HCT116 (cell line): ENCODE results near the gene KRT7.

Experiments
- ELF1 ChIP-seq: IDR thresholded peaks from 2 replicates; pipeline ENCODE4 v1.6.1; 2012; ENCODE audit warnings: low read depth, borderline replicate concordance
- POLR2A ChIP-seq: IDR thresholded peaks from 2 replicates; pipeline ENCODE4 v1.7.0; 2011; ENCODE audit warnings: borderline replicate concordance; ENCODE audit not compliant: insufficient read depth, insufficient read length; ENCODE audit errors: extremely low read depth
- POLR2AphosphoS5 ChIP-seq: IDR thresholded peaks from 2 replicates; pipeline ENCODE4 v1.6.1; 2011; ENCODE audit warnings: mild to moderate bottlenecking, low read depth, low read length, moderate library complexity
- SIN3A ChIP-seq: IDR thresholded peaks from 2 replicates; pipeline ENCODE4 v1.6.1; 2012; ENCODE audit warnings: low read depth
- TCF7L2 ChIP-seq: IDR thresholded peaks from 2 replicates; pipeline ENCODE4 v1.7.0; 2011; ENCODE audit warnings: borderline replicate concordance, inconsistent platforms; ENCODE audit not compliant: insufficient read depth, insufficient read length; ENCODE audit errors: extremely low read depth
- TF ChIP-seq, protein P1 (sequence below), 3 experiments: fragments of 200-600 bp in 1 of 3; sonication (generic) in 1 of 3; IDR thresholded peaks in 2 of 3; conservative IDR thresholded peaks in 1 of 3; 2 replicates each; pipeline ENCODE4 v1.5.1; 2012 to 2017; ENCODE audit warnings: low read depth in 2 of 3, low read length in 2 of 3, antibody characterized with exemption in 1 of 3, borderline replicate concordance in 1 of 3, control low read depth in 1 of 3, mild to moderate bottlenecking in 1 of 3, mixed read lengths in 1 of 3, mixed run types in 1 of 3, moderate library complexity in 1 of 3; ENCODE audit not compliant: insufficient read depth in 1 of 3

DNA sequence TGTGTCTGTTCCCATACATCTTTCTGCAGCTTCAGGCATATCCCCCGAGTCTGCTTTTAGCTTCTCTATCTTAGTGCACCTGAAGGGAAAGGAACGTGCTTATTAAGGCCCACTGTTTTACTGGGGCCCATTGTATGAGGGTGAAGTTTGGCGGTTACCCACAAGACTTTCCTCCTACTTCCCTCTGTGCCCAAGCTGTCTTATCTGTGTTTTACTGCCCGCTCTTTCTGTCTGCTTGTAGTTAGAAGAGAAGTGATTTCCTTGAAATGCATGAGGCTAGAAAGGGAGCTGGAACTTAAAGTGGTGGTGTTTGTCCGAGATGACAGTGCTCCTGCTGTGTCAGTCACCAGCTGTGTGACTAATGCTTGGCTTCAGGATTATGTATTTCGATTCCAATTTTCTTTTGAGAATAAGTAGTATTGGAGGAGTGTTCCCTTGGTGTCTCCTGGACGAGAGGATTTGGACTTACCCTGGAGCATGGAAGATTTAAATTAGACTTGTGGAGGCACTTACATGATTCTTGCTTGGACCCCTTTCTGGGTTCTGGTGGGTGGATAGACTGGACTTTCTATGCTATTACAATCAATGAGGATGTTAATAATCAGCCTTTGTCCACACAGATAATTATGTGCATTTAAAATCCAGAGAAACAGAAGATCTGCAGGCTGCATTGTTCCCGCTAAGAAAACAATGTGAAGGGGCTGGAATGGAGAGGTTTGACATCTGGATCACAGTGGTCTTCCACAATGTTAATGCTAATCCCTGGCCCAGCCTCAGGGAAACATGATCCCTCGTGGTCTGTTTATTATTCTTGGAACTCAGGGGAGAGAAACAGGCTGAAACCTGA lies 27.5 kb downstream of the KRT7 start:
- TF ChIP-seq SIN3A (no peak), POLR2AphosphoS5 (no peak), POLR2A (no peak), ELF1 (no peak), TCF7L2 (no peak)
- TF ChIP-seq, protein P1, sequence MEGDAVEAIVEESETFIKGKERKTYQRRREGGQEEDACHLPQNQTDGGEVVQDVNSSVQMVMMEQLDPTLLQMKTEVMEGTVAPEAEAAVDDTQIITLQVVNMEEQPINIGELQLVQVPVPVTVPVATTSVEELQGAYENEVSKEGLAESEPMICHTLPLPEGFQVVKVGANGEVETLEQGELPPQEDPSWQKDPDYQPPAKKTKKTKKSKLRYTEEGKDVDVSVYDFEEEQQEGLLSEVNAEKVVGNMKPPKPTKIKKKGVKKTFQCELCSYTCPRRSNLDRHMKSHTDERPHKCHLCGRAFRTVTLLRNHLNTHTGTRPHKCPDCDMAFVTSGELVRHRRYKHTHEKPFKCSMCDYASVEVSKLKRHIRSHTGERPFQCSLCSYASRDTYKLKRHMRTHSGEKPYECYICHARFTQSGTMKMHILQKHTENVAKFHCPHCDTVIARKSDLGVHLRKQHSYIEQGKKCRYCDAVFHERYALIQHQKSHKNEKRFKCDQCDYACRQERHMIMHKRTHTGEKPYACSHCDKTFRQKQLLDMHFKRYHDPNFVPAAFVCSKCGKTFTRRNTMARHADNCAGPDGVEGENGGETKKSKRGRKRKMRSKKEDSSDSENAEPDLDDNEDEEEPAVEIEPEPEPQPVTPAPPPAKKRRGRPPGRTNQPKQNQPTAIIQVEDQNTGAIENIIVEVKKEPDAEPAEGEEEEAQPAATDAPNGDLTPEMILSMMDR (IDR thresholded peaks at IDR 0.05 in 2 of 3, conservative IDR thresholded peaks at IDR 0.05 in 1 of 3; ENCODE audit: borderline replicate concordance in 1 of 3, insufficient read depth in 1 of 3, low read depth in 2 of 3, low read length in 2 of 3) = no peak
